ENCODE results near the gene TANGO6. TPM values are rescaled to one million over a fixed set of nuclear protein-coding genes. Genes with fewer than 3 reads are reported as not detected.

The TANGO6 gene
- total and polyA plus RNA-seq, 2 of the 8 experiments (the other 6 are each of a cell fraction or from before 2014, with no cell fraction given), result 5.0 to 19.5 TPM

DNA sequence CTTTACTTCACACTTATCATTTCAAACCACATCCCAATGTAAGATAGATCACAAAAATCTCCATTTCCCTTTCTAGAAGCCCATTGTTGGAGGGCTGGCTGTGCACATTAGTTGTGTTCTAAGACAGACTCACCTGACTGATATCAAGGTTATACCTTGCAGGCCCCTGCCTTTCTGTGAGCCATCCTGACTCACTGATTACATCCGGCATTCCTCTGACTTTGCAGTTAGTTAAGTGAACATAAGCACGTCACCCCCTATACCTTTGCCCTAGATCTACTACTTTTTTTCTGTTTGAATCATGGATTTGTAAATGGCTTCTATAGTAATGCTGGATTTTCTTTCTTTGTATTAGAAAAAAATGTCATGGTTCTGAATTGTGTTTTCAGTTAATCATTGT, 78.3 kb downstream of the TANGO6 start:
- Histone ChIP-seq H3K9me3 (ENCODE audit: insufficient read depth in 2 of 2, low read depth in 1 of 2, low read length in 1 of 2) (no peaks in the 10 kb centered on the region), H3K23me2 (ENCODE audit: low read depth, low read length) (no peaks in the 10 kb centered on the region; the same call in 1 of the 2 replicates), H3K14ac (ENCODE audit: insufficient read length) (no peak overlapping the region), H4K5ac (ENCODE audit: insufficient read length, low read depth, low read length) (no peak overlapping the region), H3K9ac (replicated peaks in 1 of 4; ENCODE audit: extremely low read depth in 1 of 4, low read depth in 3 of 4, low read length in 3 of 4) (no peak overlapping the region), H3K79me1 (ENCODE audit: low read depth, low read length) (no peaks in the 10 kb centered on the region), H3K56ac (replicated peaks; ENCODE audit: insufficient read length, low read depth, low read length) (no peak overlapping the region), H3K18ac (ENCODE audit: extremely low read depth, low read length) (no peak overlapping the region), H3K4me1 (replicated peaks in 1 of 4; ENCODE audit: control insufficient read depth in 3 of 4, insufficient read depth in 4 of 4, low read length in 3 of 4) (no peaks in the 10 kb centered on the region), H3K36me3 (ENCODE audit: control insufficient read depth in 2 of 4, insufficient read depth in 4 of 4, low read length in 3 of 4) (no peaks in the 10 kb centered on the region; a peak in 3 of 8 replicates), H4K8ac (ENCODE audit: extremely low read depth, insufficient read depth, low read length) (no peak overlapping the region), H2BK20ac (ENCODE audit: low read length) (no peak overlapping the region), H2BK15ac (ENCODE audit: low read length) (no peak overlapping the region), H3K27ac (ENCODE audit: low read depth, low read length) (no peak overlapping the region), H3K79me2 (ENCODE audit: control insufficient read depth in 1 of 2, insufficient read depth in 2 of 2, low read length in 2 of 2) (no peaks in the 10 kb centered on the region), H2AFZ (ENCODE audit: low read length) (no peak overlapping the region), H2BK12ac (ENCODE audit: low read depth, low read length) (no peak overlapping the region), H4K20me1 (replicated peaks in 1 of 2; ENCODE audit: control insufficient read depth in 1 of 2, insufficient read depth in 2 of 2, low read length in 2 of 2) (no peaks in the 10 kb centered on the region), H3K4me3 (ENCODE audit: extremely low read depth in 1 of 4, insufficient read depth in 2 of 4, low read depth in 3 of 4, low read length in 4 of 4) (no peak overlapping the region), H4K91ac (replicated peaks; ENCODE audit: insufficient read length, low read length) (no peak overlapping the region), H3K27me3 (replicated peaks in 1 of 4; ENCODE audit: control insufficient read depth in 3 of 4, extremely low read depth in 1 of 4, insufficient read depth in 3 of 4, low read length in 3 of 4) (no peaks in the 10 kb centered on the region), H3K23ac (ENCODE audit: insufficient read length) (no peak overlapping the region), H2BK120ac (replicated peaks; ENCODE audit: low read depth, low read length) (no peak overlapping the region), H2BK5ac (ENCODE audit: low read depth, low read length) (no peak overlapping the region), H2AK5ac (ENCODE audit: low read depth, low read length) (no peak overlapping the region), H3K4me2 (ENCODE audit: insufficient read depth in 1 of 2, low read depth in 2 of 2, low read length in 2 of 2) (no peak overlapping the region), H3K4ac (replicated peaks; ENCODE audit: insufficient read length, low read depth, low read length) (no peak overlapping the region)
- CTCF ChIA-PET (ENCODE audit: partially characterized antibody), result no interaction called here
- POLR2A ChIA-PET (ENCODE audit: partially characterized antibody), result no interaction called here
- FAIRE-seq, result no peak
- WGBS, 2 experiments (ENCODE audit: extremely low coverage in 1 of 2, insufficient coverage in 1 of 2, insufficient read length in 1 of 2, insufficient replicate concordance in 2 of 2, low coverage in 1 of 2, low lambda C conversion rate in 2 of 2, missing lambda C conversion rate in 1 of 2), result 81% methylated on average over 2 of the region's 2 CpGs; no CpG with 5 or more reads in 1 of the 2 experiments
- TF ChIP-seq SP4 (IDR thresholded peaks at IDR 0.05; ENCODE audit: low read length) (no peak), TBP (IDR thresholded peaks at IDR 0.05; ENCODE audit: low read depth, low read length) (no peak), BACH1 (IDR thresholded peaks at IDR 0.05; ENCODE audit: low read length) (no peak), RAD21 (IDR thresholded peaks at IDR 0.05 in 1 of 2, conservative IDR thresholded peaks at IDR 0.05 in 1 of 2; ENCODE audit: low read depth in 2 of 2, low read length in 2 of 2) (no peak)
- TF ChIP-seq, protein P1, sequence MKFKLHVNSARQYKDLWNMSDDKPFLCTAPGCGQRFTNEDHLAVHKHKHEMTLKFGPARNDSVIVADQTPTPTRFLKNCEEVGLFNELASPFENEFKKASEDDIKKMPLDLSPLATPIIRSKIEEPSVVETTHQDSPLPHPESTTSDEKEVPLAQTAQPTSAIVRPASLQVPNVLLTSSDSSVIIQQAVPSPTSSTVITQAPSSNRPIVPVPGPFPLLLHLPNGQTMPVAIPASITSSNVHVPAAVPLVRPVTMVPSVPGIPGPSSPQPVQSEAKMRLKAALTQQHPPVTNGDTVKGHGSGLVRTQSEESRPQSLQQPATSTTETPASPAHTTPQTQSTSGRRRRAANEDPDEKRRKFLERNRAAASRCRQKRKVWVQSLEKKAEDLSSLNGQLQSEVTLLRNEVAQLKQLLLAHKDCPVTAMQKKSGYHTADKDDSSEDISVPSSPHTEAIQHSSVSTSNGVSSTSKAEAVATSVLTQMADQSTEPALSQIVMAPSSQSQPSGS (IDR thresholded peaks at IDR 0.05; ENCODE audit: low read length), result no peak
- DNase-seq (ENCODE audit: low read depth in 1 of 2, low spot score in 2 of 2), result no peak
